Measurements from ENCODE around the gene STIMATE.

DNA sequence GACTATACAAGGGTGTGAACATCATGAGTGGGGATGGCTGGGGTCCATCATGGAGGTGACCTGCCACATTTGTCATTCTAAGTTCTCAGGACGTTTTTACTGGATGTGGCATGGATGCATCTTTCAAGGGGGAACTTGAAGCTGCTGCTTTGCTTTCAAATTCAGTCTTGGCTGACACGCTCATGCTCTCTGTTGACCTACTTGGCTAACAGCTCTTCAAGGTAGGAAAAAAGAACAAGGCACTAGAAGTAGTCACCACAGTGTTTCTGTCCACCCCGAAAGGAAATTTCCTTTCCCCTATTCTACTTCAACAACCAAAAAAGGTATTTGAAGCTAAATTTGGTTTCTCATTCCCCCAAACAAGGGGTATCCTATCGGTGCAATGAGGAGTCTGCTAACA is 15.0 kb downstream of the STIMATE start:
- TF ChIP-seq, protein P1, sequence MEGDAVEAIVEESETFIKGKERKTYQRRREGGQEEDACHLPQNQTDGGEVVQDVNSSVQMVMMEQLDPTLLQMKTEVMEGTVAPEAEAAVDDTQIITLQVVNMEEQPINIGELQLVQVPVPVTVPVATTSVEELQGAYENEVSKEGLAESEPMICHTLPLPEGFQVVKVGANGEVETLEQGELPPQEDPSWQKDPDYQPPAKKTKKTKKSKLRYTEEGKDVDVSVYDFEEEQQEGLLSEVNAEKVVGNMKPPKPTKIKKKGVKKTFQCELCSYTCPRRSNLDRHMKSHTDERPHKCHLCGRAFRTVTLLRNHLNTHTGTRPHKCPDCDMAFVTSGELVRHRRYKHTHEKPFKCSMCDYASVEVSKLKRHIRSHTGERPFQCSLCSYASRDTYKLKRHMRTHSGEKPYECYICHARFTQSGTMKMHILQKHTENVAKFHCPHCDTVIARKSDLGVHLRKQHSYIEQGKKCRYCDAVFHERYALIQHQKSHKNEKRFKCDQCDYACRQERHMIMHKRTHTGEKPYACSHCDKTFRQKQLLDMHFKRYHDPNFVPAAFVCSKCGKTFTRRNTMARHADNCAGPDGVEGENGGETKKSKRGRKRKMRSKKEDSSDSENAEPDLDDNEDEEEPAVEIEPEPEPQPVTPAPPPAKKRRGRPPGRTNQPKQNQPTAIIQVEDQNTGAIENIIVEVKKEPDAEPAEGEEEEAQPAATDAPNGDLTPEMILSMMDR (conservative IDR thresholded peaks at IDR 0.05; ENCODE audit: low read depth, low read length) = no peak
- TF ChIP-seq FOS (IDR thresholded peaks at IDR 0.05; ENCODE audit: low read depth, low read length) = no peak

Measured in IMR-90 (cell line).